ENCODE measurements around the gene FGF6.

- TF ChIP-seq, protein P1, sequence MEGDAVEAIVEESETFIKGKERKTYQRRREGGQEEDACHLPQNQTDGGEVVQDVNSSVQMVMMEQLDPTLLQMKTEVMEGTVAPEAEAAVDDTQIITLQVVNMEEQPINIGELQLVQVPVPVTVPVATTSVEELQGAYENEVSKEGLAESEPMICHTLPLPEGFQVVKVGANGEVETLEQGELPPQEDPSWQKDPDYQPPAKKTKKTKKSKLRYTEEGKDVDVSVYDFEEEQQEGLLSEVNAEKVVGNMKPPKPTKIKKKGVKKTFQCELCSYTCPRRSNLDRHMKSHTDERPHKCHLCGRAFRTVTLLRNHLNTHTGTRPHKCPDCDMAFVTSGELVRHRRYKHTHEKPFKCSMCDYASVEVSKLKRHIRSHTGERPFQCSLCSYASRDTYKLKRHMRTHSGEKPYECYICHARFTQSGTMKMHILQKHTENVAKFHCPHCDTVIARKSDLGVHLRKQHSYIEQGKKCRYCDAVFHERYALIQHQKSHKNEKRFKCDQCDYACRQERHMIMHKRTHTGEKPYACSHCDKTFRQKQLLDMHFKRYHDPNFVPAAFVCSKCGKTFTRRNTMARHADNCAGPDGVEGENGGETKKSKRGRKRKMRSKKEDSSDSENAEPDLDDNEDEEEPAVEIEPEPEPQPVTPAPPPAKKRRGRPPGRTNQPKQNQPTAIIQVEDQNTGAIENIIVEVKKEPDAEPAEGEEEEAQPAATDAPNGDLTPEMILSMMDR (IDR thresholded peaks at IDR 0.05), result no peak
- TF ChIP-seq EP300 (IDR thresholded peaks at IDR 0.05) (no peak), POLR2AphosphoS5 (IDR thresholded peaks at IDR 0.05) (no peak), POLR2A (IDR thresholded peaks at IDR 0.05) (no peak)
These were observed 40.6 kb upstream of the FGF6 start for GRCh38 chr12:4486049-4486699.

Measured in gastroesophageal sphincter (tissue), 3 donors.